Mesenchymal stem cell (in vitro differentiated cells and primary cell): ENCODE results near the gene EIF3A.
"Not testable (repeated sequence)": the region's sequence is repeated elsewhere in the genome, so short reads cannot be mapped to it uniquely, and the experiment has no call there.

Experiments used
- DNase-seq: peaks from one replicate; pipeline ENCODE4 v3.0.0-alpha.2; 2013
- H2AFZ ChIP-seq: one replicate; pipeline ENCODE4 v1.6.1; 2013; ENCODE audit warnings: low read depth, mild to moderate bottlenecking, control low read depth, inconsistent platforms, low read length, moderate library complexity
- H2AK5ac ChIP-seq: 2 replicates; pipeline ENCODE4 v1.6.1; 2013; ENCODE audit warnings: low read length, moderate library complexity, mild to moderate bottlenecking, inconsistent platforms; ENCODE audit not compliant: severe bottlenecking
- H2BK120ac ChIP-seq: one replicate; pipeline ENCODE4 v1.6.1; 2013; ENCODE audit warnings: low read depth, mild to moderate bottlenecking, inconsistent platforms, low read length, moderate library complexity
- H2BK12ac ChIP-seq, 2 experiments: one replicate each; pipeline ENCODE4 v1.6.1; 2013; ENCODE audit warnings: inconsistent platforms in 2 of 2, low read length in 2 of 2, mild to moderate bottlenecking in 2 of 2, moderate library complexity in 2 of 2, control low read depth in 1 of 2
- H2BK15ac ChIP-seq: one replicate; pipeline ENCODE4 v1.6.1; 2013; ENCODE audit warnings: mild to moderate bottlenecking, low read depth, inconsistent platforms; ENCODE audit not compliant: poor library complexity, severe bottlenecking
- H2BK5ac ChIP-seq: 2 replicates; pipeline ENCODE4 v1.6.1; 2013; ENCODE audit warnings: low read depth, mild to moderate bottlenecking, low read length, control low read depth, inconsistent platforms; ENCODE audit not compliant: poor library complexity, severe bottlenecking
- H3K14ac ChIP-seq, 2 experiments: one replicate each; pipeline ENCODE4 v1.6.1; 2013; ENCODE audit warnings: inconsistent platforms in 2 of 2, low read length in 2 of 2, control low read depth in 1 of 2, mild to moderate bottlenecking in 1 of 2, moderate library complexity in 1 of 2
- H3K18ac ChIP-seq, 2 experiments: one replicate each; pipeline ENCODE4 v1.6.1; 2013; ENCODE audit warnings: inconsistent platforms in 2 of 2, low read length in 2 of 2, control low read depth in 1 of 2, low read depth in 1 of 2, mild to moderate bottlenecking in 1 of 2
- H3K23ac ChIP-seq, 2 experiments: one replicate each; pipeline ENCODE4 v1.6.1; 2013; ENCODE audit warnings: inconsistent platforms in 2 of 2, low read length in 2 of 2, mild to moderate bottlenecking in 2 of 2, moderate library complexity in 2 of 2, control low read depth in 1 of 2
- H3K27ac ChIP-seq: 2 replicates; pipeline ENCODE4 v1.5.1; 2013; ENCODE audit warnings: mild to moderate bottlenecking, moderate library complexity, low read length, control low read depth, inconsistent platforms; ENCODE audit not compliant: poor library complexity, severe bottlenecking
- H3K27me3 ChIP-seq, 2 experiments: 2 replicates each; pipeline versions ENCODE4 v1.6.1 to v1.7.0; 2013; ENCODE audit warnings: low read length in 2 of 2, mild to moderate bottlenecking in 2 of 2, moderate library complexity in 2 of 2, control low read depth in 1 of 2, inconsistent platforms in 1 of 2; ENCODE audit not compliant: control insufficient read depth in 1 of 2, insufficient read depth in 1 of 2
- H3K36me3 ChIP-seq, 2 experiments: 2 replicates each; pipeline versions ENCODE4 v1.6.1 to v1.7.0; 2013; ENCODE audit warnings: low read length in 2 of 2, control low read depth in 1 of 2, inconsistent platforms in 1 of 2, low read depth in 1 of 2, mild to moderate bottlenecking in 1 of 2; ENCODE audit not compliant: insufficient read depth in 2 of 2, control insufficient read depth in 1 of 2
- H3K4ac ChIP-seq, 2 experiments: one replicate each; pipeline ENCODE4 v1.6.1; 2013; ENCODE audit warnings: inconsistent platforms in 2 of 2, low read length in 2 of 2, mild to moderate bottlenecking in 2 of 2, moderate library complexity in 2 of 2, control low read depth in 1 of 2, low read depth in 1 of 2
- H3K4me1 ChIP-seq: 2 replicates; pipeline ENCODE4 v1.6.1; 2013; ENCODE audit warnings: low read depth, low read length, control low read depth; ENCODE audit not compliant: control insufficient read depth, insufficient read depth
- H3K4me2 ChIP-seq: 2 replicates; pipeline ENCODE4 v1.6.1; 2013; ENCODE audit warnings: low read length, mild to moderate bottlenecking, inconsistent platforms; ENCODE audit not compliant: poor library complexity, severe bottlenecking
- H3K4me3 ChIP-seq, 2 experiments: 2 replicates each; pipeline versions ENCODE4 v1.5.1 to v1.7.0; 2013; ENCODE audit warnings: low read length in 2 of 2, mild to moderate bottlenecking in 2 of 2, control low read depth in 1 of 2, low read depth in 1 of 2; ENCODE audit not compliant: insufficient read depth in 1 of 2
- H3K79me1 ChIP-seq: replicated peaks from 2 replicates; pipeline ENCODE4 v1.6.1; 2013; ENCODE audit warnings: mild to moderate bottlenecking, control low read depth, low read length, inconsistent platforms; ENCODE audit not compliant: poor library complexity, severe bottlenecking
- H3K9ac ChIP-seq: 2 replicates; pipeline ENCODE4 v1.7.0; 2013; ENCODE audit warnings: mild to moderate bottlenecking, low read length, moderate library complexity
- H3K9me3 ChIP-seq: 2 replicates; pipeline ENCODE4 v1.7.0; 2013; ENCODE audit warnings: mild to moderate bottlenecking, low read length; ENCODE audit not compliant: control insufficient read depth
- H4K8ac ChIP-seq: one replicate; pipeline ENCODE4 v1.6.1; 2013; ENCODE audit warnings: inconsistent platforms, mild to moderate bottlenecking, low read length, moderate library complexity
- H4K91ac ChIP-seq: one replicate; pipeline ENCODE4 v1.6.1; 2013; ENCODE audit warnings: mild to moderate bottlenecking, low read length, inconsistent platforms
- WGBS: methylation state at CpG from one replicate; pipeline ENCODE4 v1.1.7; 2013; ENCODE audit warnings: mixed read lengths; 5-methylcytosine and 5-hydroxymethylcytosine counted together

The EIF3A gene

DNA sequence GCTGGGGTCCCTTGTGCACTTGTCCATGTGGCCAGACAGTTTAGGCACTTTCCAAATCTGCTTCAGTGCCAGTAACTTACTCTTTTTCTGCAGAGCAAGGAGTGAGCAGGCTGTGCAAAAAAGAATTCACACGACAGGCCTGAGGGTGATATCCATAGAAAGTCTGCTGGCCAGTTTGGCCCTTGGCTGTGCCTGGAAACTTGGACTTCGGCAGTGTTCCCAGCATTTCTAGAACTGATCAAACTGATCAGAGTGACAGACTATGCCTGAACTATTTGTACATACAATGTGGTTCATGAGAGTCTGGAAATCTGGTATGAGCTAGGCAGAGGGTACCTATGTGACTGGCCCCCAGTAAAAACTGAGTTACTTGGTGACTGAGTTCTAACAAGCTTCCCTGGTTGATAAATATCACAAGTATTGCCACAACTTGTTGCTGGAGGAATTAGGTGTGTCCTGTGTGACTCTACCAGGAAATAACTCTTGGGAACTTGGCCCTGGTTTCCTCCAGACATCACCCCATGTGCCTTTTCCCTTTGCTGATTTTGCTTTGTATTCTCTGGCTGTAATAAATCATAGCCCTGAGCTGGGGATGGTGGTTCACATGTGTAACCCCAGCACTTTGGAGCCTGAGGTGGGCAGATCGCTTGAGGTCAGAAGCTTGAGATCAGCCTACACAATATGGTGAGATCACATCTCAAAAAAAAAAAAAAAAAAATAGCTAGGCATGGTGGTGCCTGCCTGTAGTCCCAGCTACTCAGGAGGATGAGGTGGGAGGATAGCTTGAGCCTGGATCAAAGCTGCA is 20.0 kb upstream of the EIF3A start:
- Histone ChIP-seq H4K8ac (peak overlapping the region; percentile 60), H3K23ac (no peak overlapping the region)

DNA sequence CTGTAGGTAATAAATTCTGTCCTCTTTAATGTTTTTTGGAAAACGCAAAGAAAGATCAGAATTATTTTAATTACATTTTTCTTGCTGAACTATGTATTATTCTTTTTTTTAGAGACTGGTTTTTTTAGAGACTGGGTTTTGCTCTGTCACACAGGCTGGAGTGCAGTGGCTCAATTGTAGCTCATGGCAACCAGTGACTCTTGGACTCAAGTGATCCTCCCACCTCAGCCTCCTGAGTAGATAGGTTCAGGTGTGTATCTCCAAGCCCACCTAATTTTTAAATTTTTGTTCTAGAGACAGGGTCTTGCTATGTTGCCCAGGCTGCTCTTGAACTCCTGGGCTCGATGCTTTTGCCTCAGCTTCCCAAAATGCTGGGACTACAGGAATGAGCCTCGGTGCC is 18.0 kb upstream of the EIF3A start:
- H4K91ac ChIP-seq: no peak overlapping the region
- H3K4me1 ChIP-seq: no peaks in the 10 kb centered on the region
- H2BK5ac ChIP-seq: no peak overlapping the region
- H3K9ac ChIP-seq: no peak overlapping the region
- H3K4ac ChIP-seq: no peak overlapping the region
- H2BK15ac ChIP-seq: no peak overlapping the region
- H3K79me1 ChIP-seq: no peaks in the 10 kb centered on the region
- no peak overlapping the region for H2BK120ac ChIP-seq
- H3K23ac ChIP-seq: no peak overlapping the region
- no peak overlapping the region for H3K27ac ChIP-seq
- no peak overlapping the region for H3K14ac ChIP-seq
- H3K4me3 ChIP-seq: no peak overlapping the region
- no peak for DNase-seq
- no peak overlapping the region for H2AFZ ChIP-seq
- no peak overlapping the region for H3K4me2 ChIP-seq
- no peak overlapping the region for H3K18ac ChIP-seq
- WGBS: 83% methylated on average over 2 of the region's 3 CpGs
- no peak overlapping the region for H4K8ac ChIP-seq
- no peak overlapping the region for H2AK5ac ChIP-seq
- no peaks in the 10 kb centered on the region for H3K9me3 ChIP-seq
- peaks cover 0 to 3% of the 10 kb centered on the region in 2 experiments for H3K27me3 ChIP-seq
- H3K36me3 ChIP-seq: no peaks in the 10 kb centered on the region
- H2BK12ac ChIP-seq: no peak overlapping the region

More for the DNA sequence above, 20.0 kb upstream of the EIF3A start:
- Histone ChIP-seq H3K4ac (no peak overlapping the region), H3K9me3 (no peaks in the 10 kb centered on the region), H2BK12ac (no peak overlapping the region), H3K27me3 (peaks cover 0 to 3% of the 10 kb centered on the region in 2 experiments), H4K91ac (no peak overlapping the region), H2BK15ac (no peak overlapping the region), H2BK5ac (no peak overlapping the region), H2AFZ (no peak overlapping the region), H2AK5ac (no peak overlapping the region), H3K4me3 (no peak overlapping the region), H3K4me1 (peaks cover 8% of the 10 kb centered on the region), H3K18ac (no peak overlapping the region), H3K4me2 (no peak overlapping the region), H3K9ac (no peak overlapping the region), H3K36me3 (no peaks in the 10 kb centered on the region), H2BK120ac (no peak overlapping the region), H3K79me1 (peaks cover 4% of the 10 kb centered on the region), H3K14ac (no peak overlapping the region), H3K27ac (no peak overlapping the region)
- DNase-seq: no peak
- 92% methylated on average over 2 of the region's 3 CpGs for WGBS

- not testable (repeated sequence) for H3K23ac ChIP-seq, H2BK12ac ChIP-seq, H3K79me1 ChIP-seq, H3K4ac ChIP-seq, H3K4me1 ChIP-seq, H3K9ac ChIP-seq, H3K36me3 ChIP-seq, H3K4me2 ChIP-seq, H4K8ac ChIP-seq, H3K27me3 ChIP-seq, H3K4me3 ChIP-seq, H4K91ac ChIP-seq, H3K9me3 ChIP-seq, H2AK5ac ChIP-seq, H2BK120ac ChIP-seq, H2BK5ac ChIP-seq, H3K18ac ChIP-seq, H3K14ac ChIP-seq, H3K27ac ChIP-seq, H2AFZ ChIP-seq, H2BK15ac ChIP-seq, DNase-seq
- 98% methylated on average over 9 of the region's 12 CpGs for WGBS
Measured at GRCh38 chr10:119096641-119097415, 16.2 kb upstream of the EIF3A start.

DNA sequence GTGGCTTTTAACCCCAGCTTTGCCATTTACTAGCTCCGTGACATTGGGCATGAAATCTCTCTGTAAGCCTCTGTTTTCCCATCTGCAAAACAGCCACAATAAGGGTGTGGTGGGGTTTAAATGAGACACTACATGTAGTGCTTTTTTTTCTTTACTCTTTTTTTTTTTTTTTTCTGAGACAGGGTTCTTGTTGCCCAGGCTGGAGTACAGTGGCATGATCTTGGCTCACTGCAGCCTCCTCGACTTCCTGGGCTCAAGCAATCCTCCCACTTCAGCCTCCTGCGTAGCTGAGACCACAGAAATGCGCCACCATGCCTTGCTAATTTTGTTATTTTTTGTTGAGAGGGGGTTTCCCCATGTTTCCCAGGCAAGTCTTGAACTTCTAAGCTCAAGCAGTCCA is 15.0 kb upstream of the EIF3A start:
- Histone ChIP-seq H3K4me3 (no peak overlapping the region), H3K4me1 (no peaks in the 10 kb centered on the region), H4K8ac (no peak overlapping the region), H2AK5ac (no peak overlapping the region), H2BK5ac (no peak overlapping the region), H3K27me3 (peaks cover 0 to 2% of the 10 kb centered on the region in 2 experiments), H3K9me3 (no peaks in the 10 kb centered on the region), H4K91ac (no peak overlapping the region), H3K79me1 (no peaks in the 10 kb centered on the region), H3K36me3 (no peaks in the 10 kb centered on the region), H3K18ac (no peak overlapping the region), H3K4me2 (no peak overlapping the region), H3K27ac (no peak overlapping the region), H2BK12ac (no peak overlapping the region), H3K14ac (no peak overlapping the region), H3K23ac (no peak overlapping the region), H3K9ac (no peak overlapping the region), H2BK15ac (no peak overlapping the region), H2AFZ (no peak overlapping the region), H3K4ac (no peak overlapping the region), H2BK120ac (no peak overlapping the region)
- WGBS: 67% methylated on average over 2 of the region's 4 CpGs
- no peak for DNase-seq
